GM12864 (cell line): ENCODE data around the gene ZNF431.

Experiments
- DNase-seq: peaks from one replicate; pipeline ENCODE4 v3.0.0-alpha.2; 2011; ENCODE audit warnings: low read depth
- H3K4me3 ChIP-seq: 2 replicates; pipeline ENCODE4 v1.5.1; 2011; ENCODE audit warnings: mild to moderate bottlenecking, low read depth, low read length, control low read depth
- CTCF ChIP-seq: IDR thresholded peaks from 2 replicates; pipeline ENCODE4 v1.5.1; 2011; ENCODE audit warnings: low read depth, mild to moderate bottlenecking, moderate library complexity, low read length, control low read depth, inconsistent platforms; ENCODE audit errors: missing control alignments

The ZNF431 gene

GRCh38 chr19:21141787-21142464 is at the start of gene ZNF431:
ZNF431 (plus strand) TSS chr19:21142040; CDS start chr19:21142184, 144 bp downstream.
- TF ChIP-seq CTCF, result no peak
- H3K4me3 ChIP-seq, result peak within 1 kb of the TSS; percentile 94

DNA sequence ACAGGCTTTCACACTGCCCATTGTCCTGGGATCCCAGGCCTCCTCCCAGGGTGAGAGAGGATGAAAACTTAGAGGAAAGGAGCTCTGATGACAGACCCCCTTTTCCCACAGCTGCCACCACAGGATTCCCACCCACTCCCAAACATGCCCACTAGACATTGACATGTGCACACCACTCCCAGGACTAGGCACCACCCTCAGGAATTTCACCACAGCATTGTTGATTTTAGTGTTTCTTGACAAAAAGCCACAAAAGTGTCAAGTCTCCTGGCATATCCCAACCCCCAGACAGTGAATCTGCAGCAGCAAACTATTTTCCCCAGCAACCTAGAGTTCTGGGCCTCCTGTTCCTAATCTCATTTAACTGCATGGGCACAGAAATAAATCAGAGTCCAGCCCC is 49.7 kb upstream of the ZNF431 start:
- no peak overlapping the region for H3K4me3 ChIP-seq
- no peak for DNase-seq
- no peak for TF ChIP-seq CTCF

More at GRCh38 chr19:21141787-21142464, at the start of gene ZNF431:
- DNase-seq, result peak; percentile 94

- DNase-seq, result no peak
- TF ChIP-seq CTCF, result no peak
- H3K4me3 ChIP-seq, result no peak overlapping the region
Measured at GRCh38 chr19:21094347-21095025, 47.4 kb upstream of the ZNF431 start.

DNA sequence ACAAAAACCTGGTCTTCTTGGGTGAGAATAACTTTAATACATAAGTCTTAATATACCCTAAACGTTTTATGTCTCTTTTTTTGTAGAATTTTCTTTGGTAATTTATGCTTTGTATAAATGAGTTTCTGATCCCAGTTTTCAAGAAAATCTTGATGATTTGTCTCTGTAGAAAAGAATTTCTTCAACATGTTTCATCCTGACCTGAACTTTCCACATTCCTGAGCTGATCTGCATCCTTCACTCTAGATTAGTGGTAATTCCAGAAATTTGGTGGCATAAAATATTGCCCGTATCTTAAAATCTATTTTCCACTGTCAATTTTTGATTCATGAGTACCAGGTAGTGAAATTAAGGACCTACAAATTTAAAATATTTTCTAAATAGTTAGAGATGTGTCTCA is 43.5 kb upstream of the ZNF431 start:
- TF ChIP-seq CTCF, result no peak
- DNase-seq, result no peak
- H3K4me3 ChIP-seq, result no peak overlapping the region

- no peak overlapping the region for H3K4me3 ChIP-seq
- TF ChIP-seq CTCF, result no peak
- DNase-seq, result no peak
Measured at GRCh38 chr19:21101521-21102242, 40.2 kb upstream of the ZNF431 start.

GRCh38 chr19:21109116-21109515 is 32.7 kb upstream of the ZNF431 start:
- no peak for TF ChIP-seq CTCF
- no peak for DNase-seq
- no peak overlapping the region for H3K4me3 ChIP-seq
